GM18909 (cell line): ENCODE results near the gene ERN2.
"Not testable (repeated sequence)": the region's sequence is repeated elsewhere in the genome, so short reads cannot be mapped to it uniquely, and the experiment has no call there.

Source experiments
- ATAC-seq: cut with Tn5 transposase; IDR thresholded peaks from one replicate; pipeline ENCODE4 v1.9.1; 2021; ENCODE audit warnings: mild to moderate bottlenecking; ENCODE audit not compliant: unreplicated experiment, poor library complexity

The ERN2 gene

DNA sequence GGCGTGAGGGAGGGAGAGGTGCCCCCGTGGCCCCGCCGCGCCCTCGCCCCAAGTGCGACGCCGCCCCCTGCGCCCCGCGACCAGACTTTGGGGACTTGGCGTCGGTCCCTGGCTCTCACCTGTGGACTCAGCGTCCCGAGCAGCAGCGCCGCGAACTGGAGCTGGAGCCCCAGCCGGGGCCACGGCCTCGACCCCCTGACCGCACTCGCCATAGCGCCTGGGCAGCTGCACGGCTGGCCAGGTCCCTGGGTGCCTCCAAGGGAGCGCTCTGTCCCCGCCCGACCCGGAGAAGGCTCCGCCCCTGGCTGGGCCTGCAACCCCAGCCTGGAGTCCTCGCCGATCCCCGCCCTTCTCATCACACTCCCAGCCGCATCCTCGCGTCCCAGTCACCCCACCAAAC lies at the start of gene ERN2:
Gene ERN2, minus strand, starts transcription at position 247 of the 400 bp plus-strand sequence. Its CDS starts 35 bp downstream, at position 212.
- ATAC-seq: no peak

DNA sequence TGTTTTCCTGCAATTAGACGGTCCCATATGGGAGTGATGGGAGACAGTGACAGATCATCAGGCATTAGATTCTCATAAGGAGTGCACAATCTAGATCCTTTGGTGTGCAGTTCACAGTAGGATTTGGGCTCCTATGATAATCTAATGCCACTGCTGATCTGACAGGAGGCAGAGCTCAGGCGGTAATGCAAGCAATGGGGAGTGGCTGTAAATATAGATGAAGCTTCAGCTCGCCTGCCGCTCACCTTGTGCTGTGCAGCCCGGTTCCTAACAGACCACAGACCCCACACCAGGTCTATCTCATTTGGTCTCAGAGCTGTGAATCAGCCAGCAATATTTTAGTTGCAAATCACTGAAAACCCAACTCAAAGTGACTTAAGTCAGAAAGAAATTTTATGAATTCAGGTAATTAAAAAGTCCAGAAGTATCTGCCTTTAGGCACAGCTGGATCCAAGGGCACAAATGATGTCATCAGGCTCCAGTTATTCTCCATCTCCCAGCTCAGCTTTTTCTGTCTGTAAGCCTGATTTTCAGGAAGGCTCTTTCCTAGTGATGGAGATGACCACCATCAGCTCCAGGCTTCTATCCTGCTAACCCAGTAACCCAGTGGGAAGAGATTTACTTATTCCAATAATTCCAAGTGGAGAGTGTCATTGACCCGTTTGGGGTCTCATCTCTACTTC lies 45.1 kb upstream of the ERN2 start:
- ATAC-seq: no peak

DNA sequence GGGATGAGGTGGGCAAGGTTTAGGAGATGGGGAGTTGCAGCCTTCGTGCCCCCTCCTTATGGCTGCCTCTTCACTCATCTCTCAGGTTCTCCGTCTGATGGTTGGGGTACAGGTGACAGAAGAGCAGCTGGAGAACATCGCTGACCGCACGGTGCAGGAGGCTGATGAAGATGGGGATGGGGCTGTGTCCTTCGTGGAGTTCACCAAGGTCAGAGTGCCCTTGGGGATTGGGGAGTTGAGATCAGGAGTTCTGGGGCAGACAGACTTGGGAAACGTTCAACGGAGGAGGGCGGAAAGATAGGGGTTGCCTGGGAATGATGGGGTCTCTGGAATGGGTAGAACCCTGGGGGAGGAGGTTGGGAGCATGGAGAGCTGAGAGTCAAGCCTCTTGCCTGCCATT lies 44.1 kb upstream of the ERN2 start:
- ATAC-seq: no peak

DNA sequence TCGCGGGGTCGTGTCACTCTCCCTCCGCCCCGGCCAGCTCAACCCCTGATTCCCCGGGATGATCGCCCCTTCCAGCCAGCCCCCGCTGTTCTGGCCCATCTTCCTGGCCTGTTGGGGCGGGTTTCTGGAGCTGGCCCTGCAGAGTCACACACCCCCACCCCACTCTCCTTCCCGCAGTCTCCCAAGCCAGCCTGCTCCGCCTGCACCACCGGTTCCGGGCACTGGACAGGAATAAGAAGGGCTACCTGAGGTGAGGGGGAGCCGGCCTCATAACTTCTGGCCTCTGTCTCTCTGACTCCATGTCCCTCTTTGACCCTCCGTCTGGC lies 42.4 kb upstream of the ERN2 start:
- no peak for ATAC-seq

DNA sequence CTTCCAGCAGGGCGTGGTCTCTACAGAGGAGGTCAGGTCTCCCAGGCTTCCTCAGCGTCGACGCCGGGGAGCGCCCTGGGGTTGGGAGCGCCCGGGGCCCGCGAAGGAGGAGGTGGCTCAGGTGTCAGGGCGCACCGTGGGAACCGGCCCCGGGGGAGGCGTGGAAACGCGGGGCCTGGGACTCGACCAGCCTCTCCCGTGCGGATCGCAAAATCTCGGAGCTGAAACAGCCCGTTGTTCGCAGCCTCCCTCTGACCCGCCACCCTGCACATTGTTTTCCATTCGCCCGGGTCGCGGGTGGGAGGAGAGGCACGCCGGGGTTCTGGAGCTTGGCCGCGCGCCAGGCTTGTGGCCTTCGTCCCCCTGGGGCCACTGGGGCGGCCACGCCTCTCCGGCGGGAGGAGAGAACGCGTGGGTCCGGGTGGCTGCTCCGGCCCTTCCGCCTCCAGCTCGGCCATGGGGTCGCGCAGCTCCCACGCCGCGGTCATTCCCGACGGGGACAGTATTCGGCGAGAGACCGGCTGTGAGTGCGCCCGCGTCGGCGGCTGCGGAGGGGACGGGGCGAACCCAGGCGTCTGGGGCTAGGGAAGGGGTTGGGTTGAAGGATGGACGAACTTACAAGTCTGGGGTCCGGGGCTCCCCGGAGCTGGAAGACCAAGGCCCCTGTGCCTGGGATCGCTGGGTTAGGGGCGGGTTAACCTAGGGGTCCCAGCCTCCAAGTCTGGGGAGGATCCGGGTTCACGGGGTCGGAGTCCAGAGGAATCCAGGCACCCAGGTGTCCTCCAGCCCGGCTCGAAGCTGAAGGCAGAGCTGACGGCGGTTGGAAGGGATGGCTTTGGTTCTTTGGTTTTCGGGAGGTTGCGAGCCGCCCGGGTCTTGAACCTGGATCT lies 41.8 kb upstream of the ERN2 start, which contains the start of gene CHP2:
Gene CHP2, plus strand, starts transcription at position 433 of the 890 bp plus-strand sequence. Its CDS starts 24 bp downstream, at position 457.
- no peak for ATAC-seq

DNA sequence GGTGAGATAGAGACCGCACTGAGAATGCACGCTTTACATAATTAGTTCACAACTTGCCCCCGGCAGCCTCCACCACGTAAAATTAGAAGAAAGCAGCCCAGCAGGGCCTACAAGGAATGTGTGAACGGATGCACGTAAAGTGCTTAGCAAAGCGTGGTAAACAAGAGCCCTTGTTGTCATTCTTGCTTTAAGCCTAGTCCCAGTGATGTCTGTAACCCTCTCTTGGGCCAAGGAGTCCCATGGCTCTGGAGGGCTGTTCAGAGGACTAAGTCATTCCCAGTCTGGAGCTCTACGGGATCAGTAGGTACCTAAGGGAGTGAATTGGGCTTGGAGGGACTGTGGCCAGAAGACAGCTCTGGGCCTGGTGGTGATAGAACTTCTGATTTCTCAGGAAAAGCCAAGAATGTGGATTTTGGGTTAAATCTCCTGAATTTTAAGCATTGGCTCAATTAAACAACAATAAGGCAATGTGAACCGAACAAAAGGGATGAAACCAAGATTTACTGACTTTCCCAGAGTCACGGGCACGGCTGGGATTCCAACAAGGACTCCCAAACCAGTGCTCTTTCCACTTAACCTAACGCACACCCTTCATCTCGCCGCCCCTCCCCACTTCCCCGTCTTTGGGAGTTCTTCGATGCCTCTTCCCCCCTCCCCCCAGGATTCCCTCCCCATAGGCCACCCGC lies 41.0 kb upstream of the ERN2 start:
- ATAC-seq: no peak

DNA sequence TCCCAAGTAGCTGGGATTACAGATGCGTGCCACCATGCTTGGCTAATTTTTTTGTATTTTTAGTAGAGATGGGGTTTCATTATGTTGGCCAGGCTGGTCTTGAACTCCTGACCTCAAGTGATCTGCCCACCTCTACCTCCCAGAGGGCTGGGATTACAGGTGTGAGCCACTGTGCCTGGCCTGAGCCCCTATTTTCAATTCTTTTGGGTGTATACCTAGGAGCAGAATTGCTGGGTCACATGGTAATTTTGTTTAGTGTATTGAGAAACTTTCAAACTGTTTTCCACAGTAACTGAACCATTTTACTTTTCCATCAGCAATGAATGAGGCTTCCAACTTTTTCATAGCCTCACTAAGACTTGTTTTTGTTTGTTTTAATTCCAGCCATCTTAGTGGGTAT lies 38.0 kb upstream of the ERN2 start:
- ATAC-seq: not testable (repeated sequence)

DNA sequence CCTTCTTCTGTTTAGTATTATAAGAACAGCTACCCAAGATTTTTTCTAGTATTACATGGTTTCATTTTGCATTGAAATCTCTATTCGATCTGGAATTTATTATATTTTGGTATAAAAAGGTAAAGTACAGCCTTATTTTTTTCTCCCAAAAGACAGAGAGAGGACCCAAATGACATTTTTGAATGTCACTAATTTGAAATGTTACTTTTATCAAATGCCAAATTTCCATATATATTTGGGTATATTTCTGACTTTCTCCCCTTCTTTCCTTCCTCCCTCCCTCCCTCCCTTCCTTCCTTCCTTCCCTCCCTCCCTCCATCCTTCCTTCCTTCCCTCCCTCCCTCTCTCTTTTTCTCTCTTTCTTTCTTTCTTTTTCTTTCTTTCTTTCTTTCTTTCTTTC lies 35.6 kb upstream of the ERN2 start:
- no peak for ATAC-seq

DNA sequence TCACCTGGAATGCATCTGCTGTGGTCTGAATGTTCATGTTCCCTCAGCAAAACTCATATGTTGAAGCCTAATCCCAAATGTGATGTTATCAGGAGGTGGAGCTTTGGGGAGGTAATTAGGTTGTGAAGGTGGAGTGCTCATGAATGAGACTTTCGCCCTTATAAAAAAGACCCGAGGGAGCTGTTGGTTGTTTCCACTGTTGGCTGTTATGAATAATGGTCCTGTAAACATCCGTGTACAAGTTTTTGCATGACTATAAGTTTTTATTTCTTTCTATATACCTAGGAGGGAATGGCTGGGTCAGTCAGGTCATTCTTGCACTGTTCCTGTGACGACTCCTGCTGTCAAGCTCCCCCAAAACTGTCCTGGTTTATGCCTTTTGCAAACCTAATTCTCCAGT lies 32.2 kb upstream of the ERN2 start:
- no peak for ATAC-seq

DNA sequence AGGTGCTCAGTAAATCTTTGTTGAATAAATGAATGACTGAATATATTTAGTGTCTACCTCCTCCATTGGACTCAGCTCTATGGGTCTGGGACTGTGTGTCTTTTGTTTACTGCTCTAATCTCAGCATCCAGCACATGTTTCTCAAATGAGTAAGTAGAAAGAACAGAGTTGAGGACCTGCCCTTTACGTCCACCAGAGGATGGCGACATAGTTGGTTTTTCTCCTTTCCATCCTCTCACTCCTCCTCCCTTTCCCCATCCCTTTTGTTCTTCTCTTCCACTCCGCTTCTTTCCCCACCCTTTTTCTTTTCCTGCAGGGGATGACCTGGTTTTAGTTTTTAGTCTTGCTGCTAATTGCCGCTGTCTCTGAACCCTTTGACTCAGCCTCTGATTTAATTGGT lies 29.7 kb upstream of the ERN2 start:
- no peak for ATAC-seq

DNA sequence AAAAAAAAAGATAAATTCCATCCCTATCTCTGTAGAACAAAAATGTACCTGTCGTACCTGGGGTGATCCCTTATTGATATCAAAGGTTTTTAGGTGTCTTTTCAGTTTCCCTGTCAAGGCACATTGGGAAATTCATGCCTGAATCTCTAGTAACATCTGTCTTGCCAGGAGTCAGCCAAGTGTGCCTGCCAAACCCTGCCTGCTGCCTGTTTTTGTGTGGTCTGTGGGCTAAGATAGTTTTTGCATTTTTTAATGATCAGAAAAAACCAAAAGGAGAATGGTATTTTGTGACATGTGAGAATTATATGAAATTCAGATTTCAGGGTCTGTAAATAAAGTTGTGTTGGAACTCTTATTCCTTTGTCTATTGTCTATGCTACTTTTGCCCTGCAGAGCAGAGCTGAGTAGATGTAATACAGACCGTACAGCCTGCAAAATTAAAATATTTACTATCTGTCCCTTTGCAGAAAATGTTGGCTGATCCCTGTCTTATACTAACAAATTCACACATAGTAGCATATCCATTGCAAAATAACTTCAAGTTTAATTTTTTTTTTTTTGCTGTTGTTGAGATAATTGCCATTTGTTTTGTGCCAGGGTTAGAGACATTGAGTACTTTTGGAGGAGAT lies 28.8 kb upstream of the ERN2 start:
- no peak for ATAC-seq

DNA sequence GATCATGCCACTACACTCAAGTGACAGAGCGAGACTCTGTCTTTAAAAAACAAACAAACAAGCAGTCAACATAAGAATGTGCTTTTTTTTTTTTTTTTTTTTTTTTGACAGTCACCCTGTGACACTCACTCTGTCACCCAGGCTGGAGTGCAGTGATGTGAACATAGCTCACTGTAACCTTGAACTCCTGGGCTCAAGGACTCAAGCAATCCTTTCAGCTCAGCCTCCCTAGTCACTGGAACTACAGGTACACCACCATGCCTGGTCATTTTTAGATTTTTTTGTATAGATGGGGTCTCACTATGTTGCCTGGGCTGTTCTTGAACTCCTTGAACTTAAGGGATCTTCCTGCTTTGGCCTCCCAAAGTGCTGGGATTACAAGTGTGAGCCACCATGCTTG lies 26.5 kb upstream of the ERN2 start:
- ATAC-seq: no peak

DNA sequence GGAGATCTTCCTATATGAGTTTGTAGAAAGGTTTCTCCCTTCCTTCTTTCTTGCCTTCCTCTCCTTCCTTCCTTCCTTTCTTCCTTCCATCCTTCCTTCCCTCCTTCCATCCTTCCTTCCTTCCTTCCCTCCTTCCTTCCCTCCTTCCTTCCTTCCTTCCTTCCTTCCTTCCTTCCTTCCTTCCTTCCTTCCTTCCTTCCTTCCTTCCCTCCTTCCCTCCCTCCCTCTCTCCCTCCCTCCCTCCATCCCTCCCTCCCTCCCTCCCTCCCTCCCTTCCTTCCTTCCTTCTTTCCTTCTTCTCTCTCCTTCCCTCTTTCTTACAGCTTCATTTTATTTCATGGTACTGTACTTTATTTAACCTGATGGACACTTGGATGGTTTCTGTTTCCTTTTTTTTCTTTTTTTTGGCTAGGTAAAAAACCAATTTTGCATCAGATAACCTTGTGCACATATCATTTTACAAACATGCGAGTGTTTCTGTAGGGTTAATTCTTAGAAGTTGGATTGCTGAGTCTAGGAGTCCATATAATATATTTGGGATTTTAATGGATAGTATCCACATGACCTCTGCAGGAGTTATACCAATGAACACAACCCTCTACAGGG lies 24.5 kb upstream of the ERN2 start:
- not testable (repeated sequence) for ATAC-seq

DNA sequence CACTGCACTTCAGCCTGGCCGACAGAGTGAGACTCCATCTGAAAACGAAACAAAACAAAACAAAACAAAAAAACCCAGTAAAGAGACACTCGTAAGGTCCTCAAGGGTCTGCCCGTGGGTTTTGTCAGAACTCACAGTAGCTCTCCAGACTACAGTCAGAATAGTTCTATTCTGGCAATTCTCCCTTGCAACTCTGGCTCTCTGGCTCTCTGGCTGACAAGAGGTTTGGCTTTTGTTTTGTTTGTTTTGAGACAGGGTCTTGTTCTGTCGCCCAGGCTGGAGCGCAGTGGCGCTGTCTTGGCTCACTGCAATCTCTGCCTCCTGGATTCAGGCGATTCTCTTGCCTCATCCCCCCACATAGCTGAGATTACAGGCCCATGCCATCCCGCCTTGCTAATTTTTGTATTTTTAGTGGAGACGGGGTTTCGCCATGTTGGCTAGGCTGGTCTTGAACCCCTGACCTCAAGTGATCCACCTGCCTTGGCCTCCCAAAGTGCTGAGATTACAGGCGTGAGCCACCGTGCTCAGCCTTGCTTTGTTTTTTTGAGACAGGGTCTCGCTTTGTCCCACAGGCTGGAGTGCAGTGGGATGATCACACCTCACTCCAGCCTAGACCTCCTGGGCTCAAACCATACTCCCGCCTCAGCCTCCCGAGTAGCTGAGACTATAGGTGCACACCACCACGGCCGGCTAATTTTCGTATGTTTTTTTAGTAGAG lies 21.3 kb upstream of the ERN2 start:
- no peak for ATAC-seq

DNA sequence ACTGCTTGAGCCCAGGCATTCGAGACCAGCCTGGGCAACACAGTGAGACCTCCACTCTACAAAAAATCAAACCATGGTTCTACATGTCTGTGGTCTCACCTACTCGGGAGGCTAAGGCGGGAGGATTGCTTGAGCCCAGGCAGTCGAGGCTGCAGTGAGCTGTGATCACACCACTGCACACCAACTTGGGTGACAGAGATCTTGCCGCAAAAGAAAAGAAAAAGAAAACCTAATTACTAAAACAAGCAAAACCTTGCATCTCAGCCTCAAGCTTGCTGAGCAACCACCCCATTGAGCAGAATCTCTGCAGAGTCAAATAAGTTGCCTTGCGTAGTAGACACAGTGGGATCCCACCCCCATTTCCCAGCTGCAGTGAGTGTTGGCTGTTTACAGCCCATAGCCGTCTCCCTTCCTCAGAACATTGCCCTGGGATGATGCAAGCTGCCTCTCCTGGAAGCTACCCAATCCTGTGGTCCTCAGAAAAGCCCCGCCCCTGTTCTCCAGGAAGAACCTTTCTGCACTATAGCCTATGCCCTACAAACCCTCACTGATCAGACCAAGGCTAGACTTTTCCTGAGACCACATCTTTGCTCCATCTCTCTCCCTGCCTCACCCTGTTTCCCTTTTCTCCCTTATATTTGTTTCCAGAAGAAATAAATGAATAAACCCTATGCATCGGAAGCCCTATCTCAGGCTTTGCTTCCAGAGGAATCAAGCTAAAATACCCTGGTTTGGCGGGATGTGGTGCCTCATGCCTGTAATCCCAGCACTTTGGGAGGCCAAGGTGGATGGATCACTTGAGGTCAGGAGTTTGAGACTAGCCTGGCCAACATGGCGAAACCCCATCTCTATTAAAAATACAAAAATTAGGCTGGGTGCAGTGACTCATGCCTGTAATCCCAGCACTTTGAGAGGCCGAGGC lies 16.7 kb upstream of the ERN2 start:
- no peak for ATAC-seq

DNA sequence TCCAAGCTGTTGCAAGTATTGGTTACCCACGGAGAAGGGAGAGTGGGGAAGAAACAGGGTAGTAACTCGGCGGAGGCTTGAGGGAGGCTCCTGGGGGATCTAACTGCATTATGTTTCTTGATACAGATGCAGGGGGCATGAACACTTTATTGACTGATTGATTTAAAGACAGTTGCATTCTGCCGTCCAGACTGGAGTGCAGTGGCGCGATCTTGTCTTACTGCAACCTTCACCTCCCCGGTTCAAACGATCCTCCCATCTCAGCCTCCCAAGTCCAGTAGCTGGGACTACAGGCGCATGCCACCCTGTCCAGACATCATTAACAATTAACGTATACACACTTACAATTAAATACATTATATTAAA lies 15.1 kb upstream of the ERN2 start:
- no peak for ATAC-seq

DNA sequence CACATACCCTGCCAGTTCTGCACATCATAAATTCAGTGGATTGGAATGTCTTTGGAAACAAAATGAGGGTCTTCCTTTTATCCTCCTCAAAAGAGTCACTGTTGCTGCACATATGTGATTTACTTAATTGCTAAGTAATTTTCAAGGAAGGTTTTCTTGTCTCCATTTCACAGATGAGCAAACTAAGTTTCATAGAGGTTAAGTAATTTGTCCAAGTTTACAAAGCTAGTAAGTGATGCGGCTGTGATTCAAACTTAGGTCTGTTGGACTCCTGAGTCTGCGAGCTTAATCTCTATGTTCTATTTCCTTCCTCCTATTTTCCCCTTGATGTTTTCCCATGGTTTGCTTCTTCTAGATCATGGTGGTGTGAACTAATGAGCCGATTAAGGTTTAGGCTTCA lies 13.7 kb upstream of the ERN2 start:
- ATAC-seq: no peak

DNA sequence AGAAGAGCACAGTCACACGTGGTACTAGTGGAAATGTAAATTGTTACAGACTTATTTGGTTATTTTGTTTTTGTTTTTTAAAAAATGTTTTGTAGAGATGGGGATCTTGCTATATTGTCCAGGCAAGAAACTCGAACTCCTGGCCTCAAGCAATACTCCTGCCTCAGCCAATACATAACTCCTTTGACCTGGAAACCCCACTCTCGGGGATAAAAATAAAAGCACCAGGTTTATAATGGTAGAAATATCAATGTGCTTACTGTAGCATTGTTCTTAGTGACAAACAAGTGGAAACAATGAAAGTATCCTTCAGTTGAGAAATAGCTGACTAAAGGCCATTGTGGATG lies 11.7 kb upstream of the ERN2 start:
- no peak for ATAC-seq
